ENCODE measurements around the gene PASD1.

DNA sequence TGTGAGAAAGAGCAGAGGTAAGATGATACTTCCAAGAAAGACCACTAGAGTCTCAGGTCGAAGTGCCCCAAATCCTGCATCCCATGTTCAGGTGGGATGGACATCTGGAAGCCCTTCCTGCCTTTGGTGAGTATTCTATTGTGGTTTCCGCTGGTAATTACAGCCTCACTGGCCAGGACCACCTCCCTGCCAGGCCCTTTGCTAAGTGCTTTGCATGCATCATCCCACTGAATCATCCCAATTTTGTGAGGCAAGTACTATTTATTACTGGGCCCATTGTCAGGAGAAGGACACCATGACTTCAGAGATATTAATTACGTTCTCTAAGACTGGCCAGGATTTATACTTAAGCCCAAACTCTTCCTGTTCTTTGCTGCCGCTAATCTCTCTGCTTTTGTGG is 10.7 kb upstream of the PASD1 start:
- no peak for TF ChIP-seq CTCF (conservative IDR thresholded peaks at IDR 0.05; ENCODE audit: low read depth, low read length)
- TF ChIP-seq EZH2 (IDR thresholded peaks at IDR 0.05; ENCODE audit: low read length, unreplicated experiment) = no peak
